ENCODE results near the gene KCTD12.

Gene KCTD12

GRCh38 chr13:76886005-76886291 lies 257 bp downstream of the KCTD12 start:
- DNase-seq, result no peak

DNA sequence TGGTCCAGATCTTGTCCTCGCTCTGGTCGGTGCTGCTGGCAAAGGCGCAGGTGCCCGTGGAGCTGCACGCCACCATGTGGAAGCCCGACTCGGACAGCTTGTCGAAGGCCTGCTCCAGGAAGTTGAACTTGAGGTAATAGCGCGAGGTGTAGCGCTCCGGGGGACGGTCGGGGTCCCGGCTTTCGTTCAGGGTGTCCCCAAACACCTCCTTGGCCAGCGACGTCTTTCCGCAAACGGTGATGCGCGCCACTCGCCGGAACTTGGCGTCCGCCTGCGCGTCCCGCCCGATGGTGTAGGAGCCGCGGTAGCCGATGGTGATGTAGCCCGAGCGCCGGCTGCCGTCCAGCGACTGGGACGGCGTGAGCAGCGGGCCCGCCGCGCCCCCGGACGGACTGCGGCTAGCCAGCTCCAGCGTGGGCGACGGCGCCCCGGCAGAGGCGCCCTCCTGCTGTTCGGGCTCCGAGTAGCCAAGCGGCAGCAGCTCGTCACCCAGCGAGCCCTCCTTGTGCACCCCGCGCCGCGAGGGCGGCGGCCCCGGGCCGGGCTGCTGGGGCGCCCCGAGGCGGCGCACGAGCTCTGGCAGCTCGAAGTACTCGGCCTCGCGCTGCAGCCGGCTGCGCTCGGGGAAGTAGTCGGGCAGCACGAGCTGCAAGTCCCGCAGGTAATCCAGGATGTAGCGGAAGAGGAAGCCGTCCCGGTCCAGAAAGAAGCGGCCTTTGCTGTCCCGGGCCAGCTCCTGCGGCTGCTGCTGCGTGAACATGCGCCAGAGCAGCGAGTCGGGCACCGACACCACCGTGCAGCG lies 801 bp downstream of the KCTD12 start:
- peak; percentile 51 for DNase-seq

GRCh38 chr13:76884907-76885202 lies 1.4 kb downstream of the KCTD12 start:
- DNase-seq, result no peak

GRCh38 chr13:76884186-76884906 lies 1.9 kb downstream of the KCTD12 start:
- DNase-seq, result peak; percentile 28

- DNase-seq, result no peak
Measured at GRCh38 chr13:76883236-76883635, 3.0 kb downstream of the KCTD12 start.

DNA sequence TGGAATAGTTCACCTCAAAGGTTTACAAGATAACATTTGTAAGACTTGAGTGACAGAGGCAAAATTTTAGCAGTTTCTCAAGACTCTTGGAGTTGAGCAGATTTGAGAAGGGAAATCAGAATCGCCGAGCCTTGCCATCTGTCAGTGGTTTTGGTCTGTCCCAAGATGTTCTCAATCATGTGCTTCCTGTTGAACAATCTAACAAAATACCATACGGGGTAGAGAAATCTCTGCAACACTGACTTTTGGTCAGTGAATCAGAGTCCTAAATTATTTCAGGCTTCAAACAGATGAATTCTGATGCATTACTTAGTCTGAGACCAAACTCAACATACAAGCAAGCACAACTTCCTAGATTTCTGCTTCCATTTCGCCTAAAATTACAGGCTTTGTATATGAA lies 3.8 kb downstream of the KCTD12 start:
- no peak for DNase-seq

DNA sequence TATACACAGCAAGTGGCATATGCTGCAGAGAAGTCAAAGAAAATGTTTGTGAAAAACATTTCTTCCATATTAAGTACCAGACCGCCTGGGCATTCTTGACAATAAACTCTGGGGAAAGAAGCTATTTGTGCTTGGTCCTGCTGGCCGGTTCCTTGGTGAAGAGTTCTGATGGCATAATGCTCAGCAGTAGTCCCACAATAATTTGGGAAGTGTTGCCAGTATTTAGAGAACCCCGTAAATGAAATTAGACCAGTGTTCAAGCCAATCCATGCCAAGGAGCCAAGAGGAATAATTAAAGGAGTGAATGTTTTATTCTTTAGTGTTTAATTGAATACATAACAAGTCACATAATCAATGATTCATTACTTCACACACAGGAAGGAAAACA lies 6.3 kb downstream of the KCTD12 start:
- no peak for DNase-seq

DNA sequence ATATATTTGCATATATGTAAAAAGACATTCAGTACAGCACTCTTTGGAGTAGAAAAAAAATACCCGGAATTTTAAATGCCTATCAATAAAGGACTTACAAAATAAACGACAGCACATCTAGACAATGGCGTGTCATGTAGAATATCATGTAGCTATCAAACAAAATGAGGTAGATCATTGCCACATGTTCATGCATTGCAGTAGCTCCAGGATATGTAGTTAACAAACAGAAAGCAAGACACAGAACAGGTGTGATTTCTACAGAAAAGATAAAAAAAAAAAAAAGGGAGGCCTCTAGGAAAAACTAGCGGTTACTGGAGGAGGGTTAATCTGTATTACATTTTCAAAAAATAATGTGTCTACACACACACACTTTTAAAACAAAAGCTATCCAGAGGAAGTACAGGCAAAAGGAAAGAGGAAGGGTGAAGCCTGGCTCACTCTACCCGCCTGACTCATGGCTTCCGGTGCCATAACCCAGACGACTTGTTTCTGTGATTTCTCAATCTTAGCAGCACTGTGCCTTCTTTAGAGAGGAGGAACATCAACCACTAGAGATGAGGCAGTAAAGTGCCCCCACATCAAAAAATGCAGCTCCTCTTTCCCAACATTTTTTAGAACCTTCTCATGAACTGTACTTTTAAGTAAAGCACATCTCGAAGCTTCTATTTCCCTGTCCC lies 6.9 kb downstream of the KCTD12 start:
- DNase-seq, result peak; percentile 77

DNA sequence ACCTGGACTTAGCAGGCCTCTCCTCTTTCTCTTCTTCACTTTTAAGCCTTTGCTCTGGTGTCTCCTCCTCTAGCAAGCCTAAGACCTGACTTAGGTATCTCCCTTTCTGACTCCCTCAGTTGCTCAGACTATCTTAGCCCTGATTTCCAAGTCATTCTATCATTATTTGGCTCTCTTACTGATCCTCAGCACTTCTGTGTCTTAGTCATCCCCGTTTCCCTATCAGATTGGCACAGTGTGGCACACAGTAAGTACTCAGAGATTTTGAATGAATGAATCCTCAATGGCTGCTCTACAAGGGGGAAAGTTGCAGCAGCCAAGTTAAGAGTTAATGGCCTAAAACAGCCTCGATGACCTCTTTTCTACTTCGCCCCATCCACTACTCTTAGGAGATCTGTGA lies 8.2 kb downstream of the KCTD12 start:
- DNase-seq, result no peak

DNA sequence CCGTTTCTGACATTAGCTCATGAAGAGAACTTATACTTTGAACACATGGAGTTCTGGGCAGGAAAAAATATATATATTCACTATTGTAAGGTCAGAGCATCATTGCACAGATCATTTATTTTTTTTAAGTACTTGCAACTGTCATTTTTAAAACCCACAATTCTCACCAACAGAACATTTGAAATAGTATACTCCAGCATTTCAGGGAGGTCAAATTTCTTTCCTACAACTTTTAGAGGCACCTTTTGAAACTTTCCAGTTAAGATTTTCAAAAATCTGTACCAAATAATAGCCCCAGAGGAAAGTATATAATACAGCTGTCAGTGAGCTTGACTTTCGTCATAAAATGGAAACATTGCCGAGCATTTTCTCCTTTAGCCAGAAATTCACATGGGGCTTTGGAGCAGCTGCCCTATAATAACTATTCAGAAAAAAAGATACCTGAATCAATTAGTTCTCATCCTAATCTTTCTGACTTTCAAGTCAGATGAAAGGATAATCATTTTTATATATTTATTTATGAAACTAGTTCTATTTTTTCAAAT lies 10.9 kb downstream of the KCTD12 start:
- no peak for DNase-seq

DNA sequence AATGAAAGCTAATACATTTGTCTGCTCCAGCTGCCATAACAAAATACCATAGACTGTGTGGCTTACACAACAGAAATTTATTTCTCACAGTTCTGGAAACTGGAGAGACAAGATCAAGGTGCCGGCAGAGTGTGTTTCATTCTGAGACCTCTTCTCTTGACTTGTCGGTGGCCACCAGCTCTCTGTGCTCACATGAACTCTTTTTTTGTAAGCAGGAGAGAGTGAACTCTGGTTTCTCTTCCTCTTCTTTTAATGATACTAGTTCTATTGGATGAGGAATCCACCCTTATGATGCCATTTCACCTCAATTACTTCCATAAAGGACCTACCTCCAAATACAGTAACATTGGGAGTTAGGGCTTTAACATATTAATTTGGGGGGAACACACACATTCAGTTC lies 11.7 kb downstream of the KCTD12 start:
- no peak for DNase-seq

- DNase-seq, result no peak
Measured at GRCh38 chr13:76873445-76873844, 12.8 kb downstream of the KCTD12 start.

DNA sequence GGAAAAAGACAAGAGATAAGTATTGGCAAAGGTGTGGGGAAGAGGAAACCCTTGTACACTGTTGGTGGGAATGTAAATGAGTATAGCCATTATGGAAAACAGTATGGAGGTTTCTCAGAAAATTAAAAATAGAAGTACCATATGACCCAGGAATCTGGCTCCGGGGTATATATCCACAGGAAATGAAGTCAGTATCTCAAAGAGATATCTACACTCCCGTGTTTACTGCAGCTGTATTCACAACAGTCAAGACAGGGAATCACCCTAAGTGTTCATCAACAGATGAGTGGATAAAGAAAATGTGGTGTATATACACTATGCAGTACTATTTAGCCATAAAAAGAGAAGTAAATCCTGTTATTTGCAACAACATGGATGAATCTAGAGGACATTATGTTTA lies 13.5 kb downstream of the KCTD12 start:
- no peak for DNase-seq

DNA sequence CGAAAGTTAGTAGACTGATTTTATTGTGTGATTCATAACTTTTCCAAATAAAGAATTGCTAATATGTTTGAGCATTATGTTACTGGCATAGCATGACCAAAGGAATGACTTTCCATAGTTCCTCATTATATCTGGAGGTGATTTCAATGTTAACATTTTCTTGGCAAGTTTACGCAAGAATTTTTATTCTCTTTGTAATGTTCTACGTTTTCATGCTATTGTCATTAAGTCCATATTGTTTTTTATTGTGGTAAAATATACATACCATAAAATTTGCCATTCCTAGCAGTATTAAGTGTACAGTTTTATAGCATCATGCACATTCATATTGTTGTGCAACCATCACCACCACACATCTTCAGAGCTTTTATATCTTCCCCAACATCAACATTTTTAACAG lies 14.8 kb downstream of the KCTD12 start:
- no peak for DNase-seq

GRCh38 chr13:76868371-76868770 lies 17.8 kb downstream of the KCTD12 start:
- DNase-seq, result no peak

GRCh38 chr13:76865996-76866503 lies 20.2 kb downstream of the KCTD12 start:
- no peak for DNase-seq

DNA sequence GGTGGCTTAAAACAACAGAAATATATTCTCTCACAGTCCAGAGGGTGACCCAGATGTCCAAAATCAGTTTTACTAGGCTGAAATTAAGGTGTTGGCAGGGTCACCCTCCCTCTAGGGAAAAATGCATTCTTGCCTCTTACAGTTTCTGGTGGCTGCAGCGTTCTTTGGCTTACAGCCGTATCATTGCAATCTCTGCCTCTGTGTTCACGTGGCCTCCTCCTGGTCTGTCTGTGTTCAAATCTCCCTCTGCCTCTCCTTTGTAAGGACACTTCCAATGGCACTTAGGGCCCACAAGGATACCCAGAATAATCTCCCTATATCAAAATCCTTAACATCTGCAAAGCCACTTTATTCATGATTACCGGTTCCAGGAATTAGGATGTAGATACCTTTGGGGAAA lies 21.1 kb downstream of the KCTD12 start:
- no peak for DNase-seq

DNA sequence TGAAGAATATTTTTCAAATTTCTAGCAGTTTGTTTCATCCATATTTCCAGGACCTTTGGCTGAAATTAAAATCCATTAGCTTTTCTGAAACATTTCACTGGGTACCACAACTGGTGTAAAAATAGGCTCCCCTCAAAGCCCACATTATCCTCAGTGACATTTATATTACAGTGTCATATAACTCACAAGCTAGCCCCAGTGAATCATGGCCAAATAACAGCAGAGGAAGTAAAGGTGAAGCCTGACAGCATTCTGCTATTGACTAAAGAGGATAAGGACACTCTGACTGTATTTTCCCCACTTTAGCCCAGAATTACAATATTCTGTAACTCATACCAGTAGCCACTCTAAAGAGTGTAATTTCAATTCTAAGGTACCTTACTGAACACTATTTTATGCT lies 21.9 kb downstream of the KCTD12 start:
- DNase-seq, result no peak

GRCh38 chr13:76863022-76863421 lies 23.2 kb downstream of the KCTD12 start:
- DNase-seq, result no peak

GRCh38 chr13:76861859-76862258 lies 24.3 kb downstream of the KCTD12 start:
- no peak for DNase-seq

DNA sequence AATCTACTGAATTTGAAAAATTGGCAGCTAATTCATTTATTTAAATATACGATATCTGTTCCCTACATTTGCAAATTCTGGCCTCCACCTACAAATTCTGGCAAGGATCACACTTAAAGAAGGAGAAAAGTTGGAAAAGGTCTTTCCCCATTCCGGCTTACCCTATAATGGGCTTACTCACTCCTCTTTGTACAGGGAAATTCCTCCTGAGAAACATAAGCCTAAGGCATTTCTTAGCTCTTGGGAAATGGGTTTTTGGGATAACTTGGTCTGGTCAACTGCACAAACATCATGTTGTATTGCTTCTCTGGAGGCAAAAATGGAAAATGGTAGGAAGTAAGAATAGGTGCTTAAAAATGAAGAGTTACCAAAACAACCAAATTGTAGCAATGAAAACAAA lies 25.5 kb downstream of the KCTD12 start:
- no peak for DNase-seq

DNA sequence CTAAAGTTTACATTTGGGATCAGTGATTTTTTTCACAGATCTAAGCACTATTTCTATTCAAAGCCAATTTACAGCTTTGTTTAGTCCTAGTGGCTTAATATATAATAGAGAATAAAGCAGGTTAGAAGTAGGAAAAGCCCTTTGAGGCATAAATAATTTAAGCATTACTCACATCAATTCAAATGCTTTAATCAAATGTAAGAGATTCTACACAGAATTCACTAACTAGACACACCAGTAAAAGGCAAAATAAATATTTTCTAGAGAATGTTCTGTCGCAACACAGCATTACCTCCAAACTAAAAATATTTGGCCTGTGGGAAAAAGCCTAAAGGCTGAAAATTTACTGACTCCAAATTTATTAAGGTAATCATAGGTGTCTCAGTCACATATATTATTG lies 31.3 kb downstream of the KCTD12 start:
- DNase-seq, result no peak

DNA sequence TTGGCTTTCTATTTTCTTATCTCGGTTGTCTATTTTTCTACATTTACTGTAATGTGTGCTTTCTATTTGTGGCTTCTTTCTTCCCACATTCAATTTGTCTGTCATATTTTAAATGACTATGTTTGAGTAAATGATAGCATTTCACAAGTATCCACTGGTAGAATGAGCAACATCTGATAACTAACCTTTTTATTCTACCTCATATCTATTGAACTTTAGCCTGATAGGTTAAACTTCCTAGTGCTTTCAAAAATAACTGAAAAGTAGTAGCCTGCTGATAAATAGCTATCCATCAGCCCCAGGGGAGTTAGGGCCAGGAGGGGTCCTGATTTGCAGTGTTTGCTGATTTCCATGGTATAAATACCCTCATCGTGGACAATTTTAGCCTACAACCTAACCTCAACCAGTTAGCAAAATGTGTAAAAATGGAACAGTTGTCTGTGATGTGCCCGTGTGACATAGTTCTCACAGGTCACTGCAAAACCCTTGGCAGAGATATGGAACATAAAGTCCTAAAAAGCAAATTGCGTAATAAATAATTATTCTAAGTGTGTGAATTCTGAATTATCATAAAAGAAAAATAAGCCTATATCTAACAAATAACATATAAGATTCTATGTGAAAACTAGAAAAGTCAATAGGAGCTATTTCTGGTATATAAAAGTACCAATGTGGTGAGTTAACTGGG lies 32.1 kb downstream of the KCTD12 start:
- no peak for DNase-seq

All from CD4-positive, alpha-beta T cell treated with Interferon gamma for 1 hour (primary cell).